Heart right ventricle (tissue), 16 donors: Measurements from ENCODE around the gene DYNC2LI1. TPM values are rescaled to one million over a fixed set of nuclear protein-coding genes. Genes with fewer than 3 reads are reported as not detected.

ENCODE experiments used
- ATAC-seq, 8 donors: fragments of 200-7000 bp; cut with Tn5 transposase; one replicate each; pipeline ENCODE4 v1.9.1; 2020; ENCODE audit warnings: mild to moderate bottlenecking in 8 of 8, moderate library complexity in 8 of 8, moderate number of reproducible peaks in 1 of 8
- DNase-seq, 2 donors: peaks; one replicate each; pipeline ENCODE4 v3.0.0-alpha.2; 2020
- H3K27ac ChIP-seq, 10 donors: fragments of 200-600 bp; sonication (generic) in 2 of 10; one replicate each; pipeline versions ENCODE4 v1.5.0 to v1.8.0; 2020 to 2022; ENCODE audit warnings: mild to moderate bottlenecking in 3 of 10
- H3K27me3 ChIP-seq, 7 donors: fragments of 200-600 bp; one replicate each; pipeline ENCODE4 v1.8.0; 2021 to 2022; ENCODE audit warnings: mild to moderate bottlenecking in 2 of 7
- H3K36me3 ChIP-seq, 9 donors: fragments of 200-600 bp; sonication (generic) in 1 of 9; one replicate each; pipeline versions ENCODE4 v1.5.0 to v1.8.0; 2020 to 2022; ENCODE audit warnings: mild to moderate bottlenecking in 2 of 9
- H3K4me1 ChIP-seq, 9 donors: fragments of 200-600 bp; sonication (generic) in 1 of 9; one replicate each; pipeline versions ENCODE4 v1.5.0 to v1.8.0; 2020 to 2022; ENCODE audit warnings: mild to moderate bottlenecking in 4 of 9
- H3K4me3 ChIP-seq, 10 donors: fragments of 200-600 bp; sonication (generic) in 2 of 10; one replicate each; pipeline versions ENCODE4 v1.5.0 to v1.8.0; 2020 to 2022; ENCODE audit warnings: mild to moderate bottlenecking in 7 of 10, moderate library complexity in 2 of 10
- H3K9me3 ChIP-seq, 11 donors: fragments of 200-600 bp in 10 of 11; sonication (generic) in 2 of 11; one replicate each; pipeline versions ENCODE4 v1.5.0 to v1.8.0; 2013 to 2022; ENCODE audit warnings: mild to moderate bottlenecking in 2 of 11, control low read depth in 1 of 11, moderate library complexity in 1 of 11
- WGBS, 2 donors: extraction: QIAGEN DNeasy Blood & Tissue Kit; methylation state at CpG; one replicate each; pipeline ENCODE4 v1.1.7; 2013; ENCODE audit warnings: inconsistent platforms in 1 of 2; 5-methylcytosine and 5-hydroxymethylcytosine counted together
- intact Hi-C, 10 donors: fragments of 100-400 bp; cut with DNase I; formaldehyde crosslinking; loops; one replicate each; pipeline versions ENCODE4 v1.11.1 to v1.14.2; 2022
- polyA plus RNA-seq, 2 donors: library from polyadenylated mRNA; stranded (reverse); fragments of 200-250 nt; gene quantifications; one replicate each; pipeline ENCODE4 v1.2.3, GENCODE V29; 2013
- total RNA-seq, 10 donors: library from RNA; stranded (reverse); fragmentation: NEBNext Ultra II Directional in 3 of 10; extraction: Animal tissue kit (Norgen Biotek cat#: 25700) in 3 of 10; gene quantifications; one replicate each; pipeline versions ENCODE4 v1.2.1 to v1.2.4, GENCODE V29; 2021 to 2023
- TF ChIP-seq, protein P1 (sequence below), 9 donors: fragments of 200-600 bp; sonication (generic) in 2 of 9; IDR thresholded peaks; one replicate each; pipeline versions ENCODE4 v1.5.0 to v1.8.0; 2021 to 2022; ENCODE audit warnings: antibody characterized with exemption in 9 of 9, mild to moderate bottlenecking in 5 of 9, moderate library complexity in 1 of 9
- donor health status: Arrhythmogenic right ventricular cardiomyopathy.
- donor health status: ischemic (EF 13 %, LVEDD 7.1; RV severe dilation, severe dysfunction).
- donor health status: healthy with polysubstance abuse.
- donor health status: DM: no; HTN: yes; CAD: no.
- donor health status: DM: no; HTN: no; CAD: no.
- donor health status: ischemic (EF 25% LVEDD 6.9; RV normal size, moderate dysfunction).
- donor health status: ischemic (EF 25% LVEDD 5.7; RV mildly dilated, moderate dysfunction).
- donor health status: healthy.
- donor health status: DM: yes; HTN: yes; CAD: no.
- donor health status: Ischemic cardiomyopathy.
- donor health status: ischemic (EF 35%, LVEDD 5.7; RV mildly dilated, moderate dysfunction).
- donor health status: nonischemic (EF 11% LVEDD 7.7; RV severe dilation, severe dysfunction).
- donor health status: DM: yes; HTN: yes; CAD: no.
- donor health status: PGD.
- donor health status: ischemic (EF 29% LVEDD 5.4; RV normal size, mild dysfunction).
- donor health status: nonischemic (EF 23%, LVEDD 6.1; RV moderate dilation, normal function).

The DYNC2LI1 gene
- total and polyA plus RNA-seq, 12 donors, result 4.8 to 13.8 (median 10.7) TPM

DNA sequence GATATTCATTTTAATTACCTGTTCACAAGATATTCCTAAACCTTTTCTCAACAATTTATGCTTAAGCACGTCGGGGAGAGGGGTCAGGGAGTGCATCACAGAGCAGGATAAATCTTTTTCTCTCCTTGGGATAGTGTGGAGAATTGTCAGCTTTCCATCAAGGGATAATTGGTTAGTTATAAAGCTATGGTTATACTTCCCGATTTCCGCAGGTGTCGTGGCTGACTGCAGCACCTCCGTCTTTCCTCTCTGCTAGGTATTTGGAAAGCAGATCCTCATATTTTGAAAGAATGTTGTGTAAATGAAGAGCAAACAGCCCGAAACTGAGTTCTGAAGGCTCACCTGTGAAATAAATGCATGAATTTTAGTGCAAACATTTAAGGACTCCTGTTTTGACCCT lies 778 bp downstream of the DYNC2LI1 start:
- peak overlapping the region in 9 of 10 donors; percentile 59 to 88 (median 81) for H3K27ac ChIP-seq
- H3K27me3 ChIP-seq, result no peaks in the 10 kb centered on the region
- DNase-seq (no peak), ATAC-seq (peak in 1 of 8 donors; percentile 5)
- H3K36me3 ChIP-seq, result peaks cover 0 to 30% (median 6%) of the 10 kb centered on the region in 9 donors
- intact Hi-C loops, result loop anchor here in 2 of 10 donors (10.0 kb wide), 1 partner anchor 160 kb away; no protein-coding TSS in a partner anchor
- TF ChIP-seq, protein P1, sequence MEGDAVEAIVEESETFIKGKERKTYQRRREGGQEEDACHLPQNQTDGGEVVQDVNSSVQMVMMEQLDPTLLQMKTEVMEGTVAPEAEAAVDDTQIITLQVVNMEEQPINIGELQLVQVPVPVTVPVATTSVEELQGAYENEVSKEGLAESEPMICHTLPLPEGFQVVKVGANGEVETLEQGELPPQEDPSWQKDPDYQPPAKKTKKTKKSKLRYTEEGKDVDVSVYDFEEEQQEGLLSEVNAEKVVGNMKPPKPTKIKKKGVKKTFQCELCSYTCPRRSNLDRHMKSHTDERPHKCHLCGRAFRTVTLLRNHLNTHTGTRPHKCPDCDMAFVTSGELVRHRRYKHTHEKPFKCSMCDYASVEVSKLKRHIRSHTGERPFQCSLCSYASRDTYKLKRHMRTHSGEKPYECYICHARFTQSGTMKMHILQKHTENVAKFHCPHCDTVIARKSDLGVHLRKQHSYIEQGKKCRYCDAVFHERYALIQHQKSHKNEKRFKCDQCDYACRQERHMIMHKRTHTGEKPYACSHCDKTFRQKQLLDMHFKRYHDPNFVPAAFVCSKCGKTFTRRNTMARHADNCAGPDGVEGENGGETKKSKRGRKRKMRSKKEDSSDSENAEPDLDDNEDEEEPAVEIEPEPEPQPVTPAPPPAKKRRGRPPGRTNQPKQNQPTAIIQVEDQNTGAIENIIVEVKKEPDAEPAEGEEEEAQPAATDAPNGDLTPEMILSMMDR (IDR thresholded peaks at IDR 0.05), result no peak
- H3K4me3 ChIP-seq, result peak overlapping the region; percentile 51 to 84 (median 72)
- WGBS, 2 donors, result 43 to 48% methylated on average over 7 of the region's 7 CpGs
- H3K9me3 ChIP-seq, result no peaks in the 10 kb centered on the region
- peaks cover 0 to 10% (median 5%) of the 10 kb centered on the region in 9 donors for H3K4me1 ChIP-seq

DNA sequence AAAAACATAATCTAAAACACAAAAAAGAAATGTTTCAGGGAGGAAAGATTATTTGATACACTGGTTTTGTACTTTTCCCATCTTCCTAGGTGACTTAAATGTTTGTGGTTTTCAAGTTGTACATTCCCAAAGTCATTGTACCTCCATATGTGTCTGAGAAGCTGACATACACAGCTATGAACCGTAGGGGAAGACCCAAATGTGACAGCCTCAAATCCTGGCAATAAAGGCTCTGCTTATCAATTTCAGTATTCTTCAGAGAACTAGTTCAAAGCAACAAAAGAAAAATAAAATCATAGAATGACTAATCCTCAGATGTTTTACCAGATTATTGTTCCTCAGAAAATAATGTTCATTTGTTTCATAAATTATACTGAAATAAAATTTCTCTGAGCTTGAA lies 2.5 kb downstream of the DYNC2LI1 start:
- peaks cover 0 to 10% (median 5%) of the 10 kb centered on the region in 9 donors for H3K4me1 ChIP-seq
- ATAC-seq (no peak), DNase-seq (no peak)
- no peak overlapping the region for H3K27ac ChIP-seq
- 60 to 70% methylated on average over 1 of the region's 1 CpG for WGBS, 2 donors
- H3K36me3 ChIP-seq, result peaks cover 0 to 37% (median 6%) of the 10 kb centered on the region in 9 donors
- H3K27me3 ChIP-seq, result no peaks in the 10 kb centered on the region
- H3K9me3 ChIP-seq, result no peaks in the 10 kb centered on the region
- no peak overlapping the region for H3K4me3 ChIP-seq
- TF ChIP-seq, protein P1 (IDR thresholded peaks at IDR 0.05), result no peak
- intact Hi-C loops, result loop anchor here in 2 of 10 donors (10.0 kb wide), 1 partner anchor 162 kb away; no protein-coding TSS in a partner anchor

DNA sequence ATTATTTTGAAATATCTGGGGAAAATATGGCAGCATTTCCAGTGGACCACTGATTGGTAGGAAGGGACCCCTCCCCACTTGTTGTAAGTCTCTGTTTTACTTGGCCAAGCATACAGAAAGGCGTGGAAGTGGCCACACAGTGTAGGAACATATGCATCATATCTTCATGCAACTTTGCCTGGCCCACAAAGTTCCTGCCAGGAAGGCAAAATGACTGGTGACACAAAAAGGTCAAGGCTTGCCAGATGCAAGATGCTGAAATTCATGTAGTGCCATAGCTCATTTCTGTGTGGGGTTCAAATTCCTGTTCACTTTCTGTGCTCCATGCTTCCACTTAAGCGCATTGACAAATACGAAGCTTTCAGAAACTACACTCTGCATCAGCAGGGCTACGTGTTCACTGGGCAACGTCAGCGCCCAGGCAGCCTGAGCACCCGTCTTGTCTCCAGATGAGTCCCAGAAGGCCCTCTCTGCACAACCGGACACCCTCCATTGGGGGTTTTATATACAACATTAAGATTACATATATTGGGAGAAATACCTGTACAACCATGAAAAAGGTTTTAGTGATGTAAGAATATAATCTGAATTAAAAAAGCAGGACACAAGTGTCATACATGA lies 3.6 kb downstream of the DYNC2LI1 start:
- WGBS, 2 donors, result 92 to 94% methylated on average over 8 of the region's 8 CpGs
- H3K4me1 ChIP-seq, result peaks cover 0 to 10% (median 5%) of the 10 kb centered on the region in 9 donors
- TF ChIP-seq, protein P1 (IDR thresholded peaks at IDR 0.05), result no peak
- H3K4me3 ChIP-seq, result no peak overlapping the region
- DNase-seq (no peak), ATAC-seq (no peak)
- H3K36me3 ChIP-seq, result peaks cover 0 to 37% (median 6%) of the 10 kb centered on the region in 9 donors
- no peaks in the 10 kb centered on the region for H3K27me3 ChIP-seq
- no peak overlapping the region for H3K27ac ChIP-seq
- no peaks in the 10 kb centered on the region for H3K9me3 ChIP-seq
- intact Hi-C loops, result loop anchor here in 2 of 10 donors (10.0 kb wide), 1 partner anchor 163 kb away; no protein-coding TSS in a partner anchor

DNA sequence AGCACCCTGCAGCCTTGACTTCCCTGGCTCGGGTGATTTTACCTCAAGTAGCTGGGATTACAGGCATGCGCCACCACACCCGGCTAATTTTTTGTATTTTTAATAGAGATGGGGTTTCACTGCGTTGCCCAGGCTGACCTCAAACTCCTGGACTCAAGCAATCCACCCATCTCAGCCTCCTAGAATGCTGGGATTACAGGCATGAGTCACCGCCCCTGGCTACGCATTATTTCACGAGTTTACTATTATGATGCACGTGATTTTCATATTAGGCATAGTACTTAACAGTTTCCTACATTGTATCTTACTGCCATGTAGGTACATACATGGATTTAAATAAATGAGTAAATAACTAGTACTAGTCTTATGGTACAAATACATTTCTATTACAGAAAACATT lies 4.4 kb downstream of the DYNC2LI1 start:
- ATAC-seq (no peak), DNase-seq (no peak)
- Histone ChIP-seq H3K27ac (no peak overlapping the region), H3K9me3 (no peaks in the 10 kb centered on the region), H3K4me1 (peaks cover 0 to 10% (median 5%) of the 10 kb centered on the region in 9 donors), H3K4me3 (no peak overlapping the region), H3K27me3 (no peaks in the 10 kb centered on the region), H3K36me3 (peaks cover 0 to 43% (median 6%) of the 10 kb centered on the region in 9 donors)
- 94 to 96% methylated on average over 8 of the region's 8 CpGs for WGBS, 2 donors
- TF ChIP-seq, protein P1 (IDR thresholded peaks at IDR 0.05), result no peak
- intact Hi-C loops, result loop anchor here in 2 of 10 donors (10.0 kb wide), 1 partner anchor 163 kb away; no protein-coding TSS in a partner anchor
